Measurements from ENCODE around the gene CDV3.

Gene CDV3

DNA sequence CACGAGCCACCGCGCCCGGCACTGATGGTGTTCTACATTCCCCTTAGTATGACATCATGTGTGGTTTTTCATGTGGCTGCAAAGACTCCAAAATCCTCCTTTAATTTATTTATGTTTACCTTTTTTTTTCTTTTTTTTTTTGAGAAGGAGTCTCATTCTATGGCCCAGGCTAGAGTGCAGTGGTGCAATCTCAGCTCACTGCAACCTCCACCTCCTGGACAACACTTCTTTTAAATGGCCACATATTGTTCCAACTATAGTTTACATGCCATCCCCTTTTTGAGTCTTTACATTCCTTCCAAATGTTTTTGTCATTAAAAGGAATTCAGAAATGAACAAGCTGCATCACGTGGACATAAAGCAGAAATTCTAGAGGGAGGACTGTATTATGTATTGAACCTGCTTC, 10.3 kb upstream of the CDV3 start:
- no peak for DNase-seq (ENCODE audit: low read depth)
- no peak overlapping the region for H3K4me3 ChIP-seq (ENCODE audit: low read depth, low read length)

DNA sequence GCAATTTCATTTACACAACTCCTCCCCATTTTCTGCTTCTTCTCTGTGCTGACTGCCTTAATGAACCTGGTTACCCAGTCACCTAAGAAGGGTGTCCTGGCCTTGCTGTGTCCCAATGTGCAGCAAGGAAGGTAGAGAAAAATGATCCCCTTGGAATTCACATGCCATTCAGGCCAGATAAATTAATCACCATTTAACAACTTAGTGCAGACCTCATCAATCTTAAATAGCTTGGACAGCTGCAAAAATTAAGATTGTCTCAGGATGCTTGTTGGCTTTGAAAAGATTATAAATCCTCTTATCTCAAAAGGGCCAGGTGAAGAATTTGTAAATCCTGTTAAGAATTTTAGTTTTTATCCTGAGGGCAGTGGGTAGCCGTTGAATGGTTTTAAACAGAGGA, 9.7 kb upstream of the CDV3 start:
- DNase-seq (ENCODE audit: low read depth) = no peak
- H3K4me3 ChIP-seq (ENCODE audit: low read depth, low read length) = no peak overlapping the region

DNA sequence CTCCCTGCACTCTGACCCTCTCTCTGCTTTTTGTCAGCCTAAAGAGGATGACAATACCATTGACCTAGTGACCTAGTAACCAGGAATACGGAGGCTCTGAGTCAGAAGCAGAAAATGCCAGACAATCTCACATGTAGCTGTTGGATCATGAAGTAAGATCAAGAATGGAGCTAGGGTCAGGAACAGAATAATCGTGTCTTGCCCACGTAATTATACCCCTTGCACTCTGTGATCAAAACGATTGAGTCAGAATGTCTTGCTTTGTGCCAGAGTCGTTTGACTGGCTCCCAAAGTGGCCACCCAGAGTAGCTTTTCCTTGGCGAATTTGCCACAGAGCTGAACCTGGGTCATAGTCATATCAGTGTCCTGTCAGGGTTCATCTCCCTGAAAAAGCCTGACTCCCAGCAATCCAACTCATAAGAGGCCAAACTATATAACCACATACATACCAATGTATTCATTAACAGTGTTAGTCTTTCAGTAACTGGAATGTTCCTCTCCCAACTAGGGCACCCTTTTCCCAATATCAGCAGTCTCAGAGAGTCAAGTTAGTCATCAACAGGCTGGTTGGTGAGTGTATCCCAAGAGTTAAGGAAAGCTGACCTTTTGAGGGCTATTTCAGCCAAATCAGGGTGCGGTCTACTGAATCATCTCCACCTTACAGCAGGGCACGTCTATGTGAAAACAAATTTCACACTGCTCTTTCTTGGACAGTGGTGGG, 5.0 kb upstream of the CDV3 start:
- peak; percentile 72 for DNase-seq (ENCODE audit: low read depth)

DNA sequence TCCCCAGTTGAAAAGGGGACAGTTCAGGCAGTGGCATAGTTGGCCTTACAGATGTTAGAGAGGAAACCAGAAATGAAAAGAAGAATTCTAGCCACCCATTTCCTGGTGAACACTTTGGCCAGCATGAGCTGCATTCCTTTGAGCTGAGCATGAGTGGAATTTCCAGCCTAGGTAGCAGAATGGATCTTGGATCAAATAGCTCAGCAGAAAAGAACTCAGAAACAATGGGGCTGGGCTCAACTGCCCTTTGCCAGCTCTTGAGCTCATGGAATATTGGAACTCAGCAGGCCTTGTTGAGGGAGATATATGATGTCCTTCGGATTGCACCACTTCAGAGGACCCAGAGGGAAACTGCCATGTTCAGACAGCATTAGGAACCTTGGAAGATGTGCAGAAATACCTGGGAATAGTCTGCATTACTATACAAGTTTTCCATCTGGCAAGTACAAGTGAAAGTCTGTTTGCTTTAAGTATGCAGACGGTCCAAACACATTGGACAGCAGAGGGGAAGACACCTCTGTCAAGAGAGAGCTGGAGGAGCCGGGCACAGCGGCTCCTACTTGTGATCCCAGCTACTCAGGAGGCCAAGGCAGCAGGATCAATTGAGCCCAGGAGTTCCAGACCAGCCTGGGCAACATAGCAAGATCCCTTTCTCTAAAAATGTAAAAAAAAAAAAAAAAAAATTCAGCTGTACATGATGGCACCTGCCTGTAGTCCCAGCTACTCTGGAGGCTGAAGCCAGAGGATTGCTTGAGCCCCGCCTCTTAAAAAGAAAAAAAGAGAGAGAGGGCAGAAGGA, 3.1 kb upstream of the CDV3 start:
- H3K4me3 ChIP-seq (ENCODE audit: low read depth, low read length) = no peak overlapping the region
- DNase-seq (ENCODE audit: low read depth) = peak; percentile 49

More for the DNA sequence above, 5.0 kb upstream of the CDV3 start:
- no peak overlapping the region for H3K4me3 ChIP-seq (ENCODE audit: low read depth, low read length)

DNA sequence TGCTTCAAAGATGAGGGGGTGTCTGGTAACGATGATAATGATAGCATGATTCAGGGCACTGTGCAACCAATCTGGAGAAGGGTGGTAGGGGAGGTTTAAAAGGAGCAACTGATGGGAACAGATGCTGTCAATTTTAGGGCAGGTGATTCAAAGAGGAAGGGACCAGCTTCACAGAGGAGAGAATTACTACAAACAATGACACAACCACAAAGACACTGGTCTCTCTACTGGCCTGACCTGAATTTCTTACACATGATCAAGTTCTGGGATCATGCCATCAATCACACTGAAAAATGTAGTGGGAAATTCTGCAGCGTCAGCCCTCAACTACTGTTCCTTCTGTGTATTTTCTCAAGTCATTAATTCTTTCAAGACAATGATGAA, 2.6 kb upstream of the CDV3 start:
- no peak for DNase-seq (ENCODE audit: low read depth)
- no peak overlapping the region for H3K4me3 ChIP-seq (ENCODE audit: low read depth, low read length)

DNA sequence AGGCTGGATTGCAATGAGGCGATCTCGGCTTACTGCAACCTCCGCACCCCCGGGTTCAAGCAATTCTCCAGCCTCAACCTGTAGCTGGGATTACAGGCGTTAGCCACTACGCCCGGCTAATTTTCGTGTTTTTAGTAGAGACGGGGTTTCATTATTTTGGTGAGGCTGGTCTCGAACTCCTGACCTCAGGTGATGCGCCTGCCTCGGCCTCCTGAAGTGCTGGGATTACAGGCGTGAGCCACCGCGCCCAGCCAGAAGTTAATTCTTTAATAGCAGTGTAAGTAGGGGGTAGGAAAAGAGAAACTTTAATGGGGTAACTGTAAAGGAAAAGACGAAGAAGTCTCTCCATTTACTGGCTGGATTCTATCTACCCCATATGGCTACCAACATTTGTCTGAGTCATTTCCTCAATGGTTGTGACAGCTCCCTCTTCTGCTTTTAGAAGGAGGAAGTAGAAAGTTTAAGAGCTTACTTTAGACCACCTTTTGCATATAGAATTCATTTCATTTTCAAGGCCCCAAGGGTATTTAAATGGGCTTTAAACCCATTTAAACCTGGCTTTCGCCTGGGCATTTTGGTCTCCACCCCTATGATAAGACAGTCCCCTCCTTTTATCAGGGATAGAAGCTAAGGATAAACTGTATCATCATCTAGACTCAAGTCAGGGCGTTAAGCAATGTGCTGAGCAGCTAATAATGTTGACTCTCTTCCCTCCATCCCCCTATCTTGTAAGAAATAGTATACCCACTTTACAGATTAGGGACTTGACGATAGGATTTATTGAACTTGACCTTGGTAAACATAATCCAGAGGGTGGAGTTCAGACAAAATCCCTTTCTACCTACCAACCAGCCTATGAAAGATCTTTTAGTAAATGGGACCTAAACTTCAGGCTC, 1.1 kb upstream of the CDV3 start:
- no peak for DNase-seq (ENCODE audit: low read depth)
- H3K4me3 ChIP-seq (ENCODE audit: low read depth, low read length) = peak overlapping the region; percentile 12

DNA sequence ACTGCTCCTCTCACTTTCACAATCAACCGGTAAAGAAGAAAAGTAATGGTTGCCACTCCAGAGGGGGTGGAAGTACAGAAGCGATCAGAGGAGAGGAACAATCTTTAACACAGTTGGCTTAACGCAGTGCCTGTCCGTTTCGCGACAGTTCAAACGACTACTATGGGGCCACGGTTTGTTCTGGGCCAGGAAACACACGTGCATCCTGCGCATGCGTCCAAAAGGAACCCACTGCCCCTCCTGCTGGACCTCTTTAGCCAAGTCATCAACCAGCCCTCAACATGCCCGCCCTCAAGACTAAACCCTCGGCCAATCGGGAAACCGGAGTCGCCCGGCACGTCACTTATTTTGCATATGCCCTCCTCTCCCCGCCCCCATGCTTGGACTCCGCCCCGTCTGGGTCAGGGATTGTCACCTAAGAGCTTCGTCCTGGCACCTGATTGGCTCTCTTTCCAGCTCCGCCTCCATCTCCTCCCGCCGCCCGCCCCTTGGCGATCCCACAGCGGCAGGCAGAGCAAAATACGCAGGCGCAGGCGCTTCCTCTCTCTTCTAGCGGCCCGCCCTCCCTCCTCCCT, 345 bp upstream of the CDV3 start:
- peak overlapping the region; percentile 89 for H3K4me3 ChIP-seq (ENCODE audit: low read depth, low read length)
- DNase-seq (ENCODE audit: low read depth) = peak; percentile 100

DNA sequence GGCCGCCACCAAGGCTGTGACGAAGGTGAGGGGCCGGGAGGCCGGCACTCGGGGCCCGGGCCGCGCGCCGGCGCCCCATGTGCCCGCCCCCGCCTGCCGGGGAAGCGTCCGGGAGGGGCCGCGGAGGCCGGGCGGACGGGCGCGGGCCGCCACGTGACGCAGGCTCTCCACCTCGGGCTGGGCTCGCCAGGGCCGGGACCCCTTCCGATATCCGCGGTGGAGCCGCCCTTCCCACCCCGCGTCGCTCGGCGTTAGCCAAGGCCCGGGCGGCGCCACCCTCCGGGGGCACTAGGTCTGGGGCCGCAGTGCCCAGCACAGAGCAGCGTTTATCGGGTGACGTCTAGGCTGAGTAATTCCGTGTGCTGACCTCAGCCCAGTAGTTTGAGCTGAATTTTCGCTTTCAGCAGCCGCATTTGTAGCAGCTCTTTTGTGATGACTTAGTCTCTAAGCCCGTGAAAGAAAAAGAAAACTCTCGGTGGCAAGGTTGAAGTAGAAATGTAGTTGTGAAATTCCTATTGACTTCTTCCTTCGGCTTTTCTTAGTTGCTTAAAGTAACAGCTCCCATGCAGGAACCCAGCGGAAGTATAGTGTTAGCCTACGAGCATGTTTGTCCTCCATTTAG, 885 bp downstream of the CDV3 start:
- peak; percentile 31 for DNase-seq (ENCODE audit: low read depth)
- H3K4me3 ChIP-seq (ENCODE audit: low read depth, low read length) = peak overlapping the region; percentile 89

DNA sequence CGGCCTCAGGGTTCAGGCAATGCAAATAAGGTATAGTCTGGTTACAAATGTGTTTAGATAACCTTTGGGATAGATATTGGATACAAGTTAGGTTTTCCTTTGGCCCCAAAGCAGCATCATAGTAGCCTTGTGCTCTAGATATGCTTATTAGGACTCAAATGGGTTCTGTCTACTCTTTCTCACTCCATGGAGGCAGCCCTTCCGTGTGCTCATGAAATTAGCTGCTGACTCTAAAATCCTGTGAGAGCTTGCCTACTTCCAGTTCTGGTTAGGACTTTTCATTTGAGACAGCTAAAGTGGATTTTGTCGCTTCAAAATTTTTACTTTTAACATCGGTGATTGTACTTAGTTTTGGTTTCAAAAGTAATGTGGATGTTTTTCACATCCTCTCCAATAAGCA, 1.6 kb downstream of the CDV3 start:
- no peak for DNase-seq (ENCODE audit: low read depth)
- peak overlapping the region; percentile 89 for H3K4me3 ChIP-seq (ENCODE audit: low read depth, low read length)

DNA sequence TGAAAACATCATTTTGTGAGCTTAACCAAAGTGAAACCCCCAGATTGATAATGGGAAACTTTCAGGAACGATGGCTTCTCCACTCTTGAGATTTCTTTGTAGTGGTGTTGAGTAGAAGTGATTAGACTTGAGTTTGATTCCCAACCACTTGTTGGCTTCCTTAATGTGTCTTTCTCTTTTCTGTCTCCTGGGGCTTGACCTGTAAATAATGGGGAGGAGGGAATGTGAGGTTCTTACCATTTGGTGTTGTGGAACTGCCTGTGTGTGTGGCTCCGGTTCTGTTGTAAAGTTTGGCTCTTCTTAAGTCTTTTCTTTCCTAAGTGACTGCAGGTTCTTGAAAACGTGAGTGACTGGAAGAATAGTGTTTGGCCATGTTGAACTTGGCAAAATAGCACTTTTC, 2.7 kb downstream of the CDV3 start:
- H3K4me3 ChIP-seq (ENCODE audit: low read depth, low read length) = peak overlapping the region; percentile 89

DNA sequence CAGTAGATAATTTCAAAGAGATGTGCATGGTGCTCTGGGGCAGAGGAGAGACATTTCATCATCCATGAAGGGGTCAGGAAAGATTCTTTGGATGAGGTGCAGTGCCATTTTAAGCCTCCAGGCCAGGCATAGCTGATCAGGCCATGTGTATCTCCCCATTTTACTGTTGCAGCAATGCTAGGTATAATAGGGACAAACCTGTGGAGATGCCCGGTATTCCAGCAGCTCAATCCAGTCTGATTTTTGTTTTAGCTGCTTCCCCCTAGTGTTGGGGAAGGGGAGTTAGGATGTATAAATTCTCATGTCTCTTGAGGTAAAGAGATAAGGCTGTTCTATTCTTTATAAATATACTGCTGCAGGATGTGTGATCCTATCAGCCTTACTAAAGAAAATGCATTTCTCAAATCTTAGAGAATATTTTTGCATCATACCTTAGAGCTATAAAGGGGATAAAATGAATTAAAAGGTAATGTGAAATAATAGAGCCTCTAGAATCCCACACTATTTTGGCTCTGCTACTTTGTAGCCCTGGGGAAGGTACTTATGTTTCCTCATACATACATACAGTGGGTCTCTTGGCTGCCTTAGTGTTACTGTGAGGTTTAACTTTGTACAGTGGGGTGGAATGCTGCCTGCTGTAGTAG, 5.2 kb downstream of the CDV3 start:
- no peak overlapping the region for H3K4me3 ChIP-seq (ENCODE audit: low read depth, low read length)
- no peak for DNase-seq (ENCODE audit: low read depth)

More for the DNA sequence above, 2.7 kb downstream of the CDV3 start:
- no peak for DNase-seq (ENCODE audit: low read depth)

DNA sequence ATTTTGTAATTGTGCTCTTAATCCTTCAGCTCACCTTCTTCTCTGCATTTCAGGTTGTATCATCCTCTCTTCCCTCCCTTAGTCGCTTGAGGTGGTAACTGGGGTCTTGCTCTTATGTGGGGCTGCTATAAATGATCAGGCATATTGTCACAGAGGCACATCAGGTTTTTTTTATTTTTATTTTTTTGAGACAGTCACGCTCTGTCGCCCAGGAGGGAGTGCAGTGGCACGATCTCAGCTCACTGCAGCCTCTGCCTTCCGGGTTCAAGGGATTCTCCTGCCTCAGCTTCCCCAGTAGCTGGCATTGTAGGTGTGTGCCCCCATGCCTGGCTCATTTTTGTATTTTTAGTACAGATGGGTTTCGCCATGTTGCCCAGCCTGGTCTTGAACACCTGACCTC, 9.9 kb downstream of the CDV3 start:
- no peak overlapping the region for H3K4me3 ChIP-seq (ENCODE audit: low read depth, low read length)
- DNase-seq (ENCODE audit: low read depth) = no peak

DNA sequence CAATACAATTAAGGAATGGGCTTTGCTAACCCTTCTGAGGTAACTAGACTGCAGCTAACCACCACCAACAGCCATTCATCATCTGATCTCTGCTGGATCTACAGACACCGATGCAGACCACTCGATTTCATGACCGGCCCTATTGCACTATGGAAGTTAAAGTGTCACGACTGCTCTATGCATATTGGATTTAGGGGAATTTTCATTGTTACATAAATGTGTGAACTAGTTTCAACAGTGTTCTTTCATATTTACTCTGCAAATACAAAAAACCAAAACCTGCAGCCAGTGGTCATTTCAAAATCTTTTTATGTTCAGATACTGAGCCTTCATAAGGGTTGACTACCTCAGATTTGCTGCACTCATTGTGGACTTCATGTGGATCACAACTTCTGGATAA, 14.5 kb downstream of the CDV3 start:
- H3K4me3 ChIP-seq (ENCODE audit: low read depth, low read length) = no peak overlapping the region
- no peak for DNase-seq (ENCODE audit: low read depth)

DNA sequence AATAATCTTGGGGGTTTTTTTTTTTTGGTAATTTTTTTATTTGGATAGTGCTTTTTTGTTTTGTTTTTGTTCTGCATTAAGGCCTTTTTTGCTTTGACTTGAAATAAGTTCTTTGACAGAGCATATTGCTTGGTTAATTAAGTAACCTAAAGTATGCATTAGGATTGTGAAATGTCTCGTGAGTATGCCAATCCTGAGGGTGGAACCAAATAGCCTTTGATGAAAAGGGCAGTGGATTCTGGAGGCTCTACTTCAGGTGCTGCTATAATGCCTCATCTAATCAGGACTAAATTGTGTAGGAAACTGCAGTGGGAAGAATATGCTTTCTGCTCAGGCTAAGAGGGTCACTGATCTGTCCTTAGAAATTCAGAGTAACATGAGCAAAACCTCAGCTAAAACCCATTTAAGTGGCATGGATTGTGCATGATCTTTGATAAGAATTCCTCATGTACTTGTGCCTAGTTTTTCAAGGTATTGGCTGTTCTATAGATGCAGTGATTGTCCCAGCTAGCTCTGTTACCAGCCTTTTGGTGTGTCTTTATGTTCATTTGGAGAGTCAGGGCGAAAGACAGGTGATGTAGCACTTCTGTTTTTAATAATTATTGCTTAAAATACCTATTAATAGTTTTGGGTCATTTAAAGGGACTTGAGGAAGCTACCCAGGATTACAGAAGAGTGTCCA, 15.4 kb downstream of the CDV3 start:
- H3K4me3 ChIP-seq (ENCODE audit: low read depth, low read length) = no peak overlapping the region
- DNase-seq (ENCODE audit: low read depth) = no peak

DNA sequence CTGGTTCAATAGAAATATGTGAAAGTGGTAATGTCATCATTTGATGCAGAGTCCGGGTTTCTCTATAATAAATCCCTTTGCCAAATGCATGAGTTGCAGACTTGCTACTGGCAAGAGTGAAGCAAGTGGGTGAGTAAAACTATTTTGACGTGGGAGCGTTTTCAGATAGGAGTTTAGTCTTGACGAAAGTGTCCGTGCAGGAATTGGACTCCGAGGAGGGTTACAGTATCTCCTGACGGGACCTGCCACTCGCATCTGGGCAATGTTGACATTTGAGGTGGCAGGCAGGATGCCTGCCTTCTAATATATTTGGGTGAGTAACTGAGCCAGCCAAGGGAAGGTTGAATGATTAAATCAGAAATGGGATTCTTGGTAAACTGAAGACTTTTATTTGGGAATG, 16.0 kb downstream of the CDV3 start:
- no peak for DNase-seq (ENCODE audit: low read depth)
- H3K4me3 ChIP-seq (ENCODE audit: low read depth, low read length) = no peak overlapping the region

DNA sequence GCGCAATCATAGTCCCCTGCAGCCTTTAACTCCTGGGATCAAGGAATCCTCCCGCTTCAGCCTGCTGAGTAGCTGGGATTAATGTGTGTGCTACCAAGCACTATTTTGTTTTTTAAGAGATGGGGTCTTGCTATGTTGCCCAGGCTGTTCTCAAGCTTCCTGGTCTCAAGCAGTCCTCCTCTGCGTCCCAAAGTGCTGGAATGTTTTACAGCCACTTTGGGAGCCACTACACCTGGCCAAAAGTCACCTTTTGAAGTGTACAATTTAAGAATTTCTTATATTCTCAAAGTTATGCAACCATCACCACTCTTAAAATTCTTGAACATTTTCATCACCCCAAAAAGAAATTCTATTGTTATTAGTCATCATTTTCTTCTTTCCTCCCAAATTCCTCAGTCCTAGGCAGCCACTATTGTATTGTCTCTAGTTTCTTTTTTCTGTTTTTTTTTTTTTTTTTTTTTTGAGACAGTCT, 17.8 kb downstream of the CDV3 start:
- no peak overlapping the region for H3K4me3 ChIP-seq (ENCODE audit: low read depth, low read length)
- no peak for DNase-seq (ENCODE audit: low read depth)

DNA sequence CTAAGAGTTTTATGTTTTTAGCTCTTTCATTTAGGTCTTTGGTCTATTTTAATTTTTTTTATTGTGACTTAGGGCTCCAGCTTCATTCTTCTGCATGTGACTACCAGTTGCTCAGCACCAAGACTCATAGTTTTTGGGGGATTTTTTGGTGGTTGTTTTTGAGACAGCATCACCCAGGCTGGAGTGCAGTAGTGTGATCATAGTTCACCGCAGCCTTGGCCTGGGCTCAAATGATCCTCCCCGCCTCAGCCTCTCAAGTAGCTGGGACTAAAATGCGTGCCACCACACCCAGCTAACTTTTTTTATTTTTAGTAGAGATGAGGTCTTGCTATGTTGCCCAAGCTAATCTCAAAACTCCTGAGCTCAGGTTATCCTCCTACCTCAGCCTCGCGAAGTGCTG, 19.4 kb downstream of the CDV3 start:
- DNase-seq (ENCODE audit: low read depth) = no peak
- no peak overlapping the region for H3K4me3 ChIP-seq (ENCODE audit: low read depth, low read length)

DNA sequence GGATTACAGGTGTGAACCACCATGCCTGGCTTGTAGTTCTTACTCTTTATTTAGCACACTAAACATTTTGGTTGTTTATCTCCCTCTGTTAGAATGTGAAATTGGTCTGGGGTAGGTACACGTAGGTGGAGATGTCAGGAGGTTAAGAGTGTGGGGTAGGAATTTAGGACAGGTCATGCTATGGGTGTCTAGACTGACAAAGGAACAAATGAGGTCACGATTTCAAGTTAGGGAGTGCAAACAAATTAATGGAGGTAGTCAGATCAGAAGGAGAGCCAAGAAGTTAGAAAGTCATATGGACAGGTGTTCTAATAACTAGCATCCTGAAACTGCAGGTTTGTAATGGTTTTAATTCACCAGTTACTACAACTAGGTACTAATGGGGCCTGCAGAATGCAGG, 19.8 kb downstream of the CDV3 start:
- no peak for DNase-seq (ENCODE audit: low read depth)
- no peak overlapping the region for H3K4me3 ChIP-seq (ENCODE audit: low read depth, low read length)
